NT2/D1 (cell line): ENCODE results near the gene DAPK3.

Source experiments
- DNase-seq: peaks from one replicate; pipeline ENCODE4 v3.0.0-alpha.2; 2011; ENCODE audit warnings: low read depth, low spot score
- H3K27me3 ChIP-seq: 2 replicates; pipeline ENCODE4 v1.6.0; 2011; ENCODE audit warnings: mild to moderate bottlenecking; ENCODE audit not compliant: insufficient read length, insufficient read depth
- H3K36me3 ChIP-seq: 2 replicates; pipeline ENCODE4 v1.6.1; 2011; ENCODE audit warnings: mild to moderate bottlenecking, low read length, mixed read lengths; ENCODE audit not compliant: insufficient read depth, insufficient read length
- H3K4me1 ChIP-seq: 2 replicates; pipeline ENCODE4 v1.5.1; 2011; ENCODE audit not compliant: insufficient read depth, insufficient read length
- H3K4me3 ChIP-seq: 2 replicates; pipeline ENCODE4 v1.5.1; 2011; ENCODE audit warnings: low read depth; ENCODE audit not compliant: insufficient read length
- H3K9ac ChIP-seq: 2 replicates; pipeline ENCODE4 v1.6.0; 2011; ENCODE audit warnings: low read depth; ENCODE audit not compliant: insufficient read length
- H3K9me3 ChIP-seq: 2 replicates; pipeline ENCODE4 v1.5.1; 2011; ENCODE audit warnings: mild to moderate bottlenecking, low read length; ENCODE audit not compliant: insufficient read depth
- SUZ12 ChIP-seq: IDR thresholded peaks from 2 replicates; pipeline ENCODE4 v1.6.1; 2011; ENCODE audit not compliant: insufficient read length, insufficient read depth; ENCODE audit errors: extremely low read depth
- YY1 ChIP-seq: IDR thresholded peaks from 2 replicates; pipeline ENCODE4 v1.6.1; 2011; ENCODE audit not compliant: insufficient read length, insufficient read depth
- ZNF274 ChIP-seq: IDR thresholded peaks from 2 replicates; pipeline ENCODE4 v1.6.1; 2011; ENCODE audit warnings: mild to moderate bottlenecking, low read depth, low read length

Gene DAPK3

GRCh38 chr19:3970808-3971598, at the start of gene DAPK3:
TSS of gene DAPK3 (minus strand) at chr19:3971099. CDS start at chr19:3969735, 1,364 bp downstream.
- Histone ChIP-seq H3K27me3 (no peaks in the 10 kb centered on the region), H3K9ac (peak within 1 kb of the TSS; percentile 94), H3K4me3 (peak within 1 kb of the TSS; percentile 91), H3K36me3 (peaks cover 43% of the 10 kb centered on the region), H3K4me1 (peaks cover 15% of the 10 kb centered on the region), H3K9me3 (no peaks in the 10 kb centered on the region)
- TF ChIP-seq ZNF274 (no peak), SUZ12 (no peak), YY1 (no peak)
- DNase-seq = peak; percentile 97

DNA sequence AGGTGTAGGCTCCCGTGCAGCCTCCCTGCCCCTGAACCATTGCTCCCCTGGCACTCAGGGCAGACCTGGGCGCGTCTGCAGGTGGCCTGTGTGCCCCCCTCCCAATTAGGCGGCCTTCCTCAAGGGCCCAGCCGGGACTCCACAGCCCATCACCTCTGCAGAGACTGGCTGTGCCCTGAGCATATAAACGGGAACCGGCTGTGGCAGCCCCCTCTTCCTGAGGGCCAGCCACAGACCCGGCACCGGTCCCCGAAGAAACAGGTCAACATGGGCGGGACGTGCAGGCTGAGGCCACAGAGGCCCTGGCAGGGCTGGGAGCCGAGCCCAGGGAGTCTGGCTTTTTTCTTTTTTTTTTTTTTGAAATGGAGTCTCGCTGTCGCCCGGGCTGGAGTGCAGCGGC, 48.7 kb upstream of the DAPK3 start:
- no peaks in the 10 kb centered on the region for H3K27me3 ChIP-seq
- peaks cover 83% of the 10 kb centered on the region for H3K36me3 ChIP-seq
- peaks cover 17% of the 10 kb centered on the region for H3K4me1 ChIP-seq
- no peaks in the 10 kb centered on the region for H3K9me3 ChIP-seq
- no peak for DNase-seq
- no peak for TF ChIP-seq ZNF274
- no peak for TF ChIP-seq SUZ12
- TF ChIP-seq YY1 = no peak
- no peak overlapping the region for H3K4me3 ChIP-seq
- peak overlapping the region; percentile 50 for H3K9ac ChIP-seq

DNA sequence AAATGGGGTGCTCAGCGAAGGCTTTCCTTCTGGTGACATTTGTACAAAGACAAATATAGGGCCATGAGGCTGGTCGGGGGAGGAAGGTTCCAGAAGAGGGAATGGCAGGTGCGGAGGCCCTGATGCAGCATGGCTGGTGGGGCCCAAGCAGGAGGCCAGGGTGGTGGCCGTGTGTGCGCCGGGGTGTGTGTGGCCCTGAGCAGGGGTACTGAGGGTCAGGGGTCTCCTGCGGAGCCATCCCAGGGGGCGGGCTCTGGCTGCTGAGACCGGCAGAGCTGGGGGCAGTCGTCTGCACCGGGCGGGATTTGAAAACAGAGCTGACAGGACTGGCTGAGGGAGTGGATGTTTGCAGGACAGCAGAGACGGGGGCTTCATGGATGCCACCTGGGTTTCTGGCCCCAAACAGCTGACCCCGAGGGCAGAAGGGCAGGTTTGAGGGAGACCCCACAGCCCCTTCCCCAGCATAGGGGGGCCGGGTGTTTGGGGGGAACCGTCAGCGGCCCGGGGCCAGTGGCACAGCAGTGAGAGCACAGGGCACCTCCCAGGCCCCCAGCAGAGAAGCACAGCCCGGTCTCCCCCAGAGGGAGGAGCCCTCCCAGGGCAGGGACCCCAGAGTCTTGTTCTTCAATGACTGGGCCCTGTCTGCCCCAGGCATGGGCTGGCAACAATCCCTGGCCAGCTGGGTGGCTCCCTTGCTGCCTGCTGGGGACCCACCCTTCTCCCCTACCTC, 48.0 kb upstream of the DAPK3 start:
- TF ChIP-seq YY1 = no peak
- TF ChIP-seq SUZ12 = no peak
- TF ChIP-seq ZNF274 = no peak
- DNase-seq = no peak
- Histone ChIP-seq H3K27me3 (no peaks in the 10 kb centered on the region), H3K9ac (peak overlapping the region; percentile 50), H3K4me1 (peaks cover 19% of the 10 kb centered on the region), H3K9me3 (no peaks in the 10 kb centered on the region), H3K4me3 (no peak overlapping the region), H3K36me3 (peaks cover 83% of the 10 kb centered on the region)

- TF ChIP-seq YY1 (no peak), SUZ12 (no peak), ZNF274 (no peak)
- Histone ChIP-seq H3K4me3 (no peak overlapping the region), H3K36me3 (peaks cover 83% of the 10 kb centered on the region), H3K9ac (peak overlapping the region; percentile 17), H3K4me1 (peaks cover 25% of the 10 kb centered on the region), H3K27me3 (no peaks in the 10 kb centered on the region), H3K9me3 (no peaks in the 10 kb centered on the region)
- no peak for DNase-seq
These were observed 47.3 kb upstream of the DAPK3 start for GRCh38 chr19:4018140-4018613.

DNA sequence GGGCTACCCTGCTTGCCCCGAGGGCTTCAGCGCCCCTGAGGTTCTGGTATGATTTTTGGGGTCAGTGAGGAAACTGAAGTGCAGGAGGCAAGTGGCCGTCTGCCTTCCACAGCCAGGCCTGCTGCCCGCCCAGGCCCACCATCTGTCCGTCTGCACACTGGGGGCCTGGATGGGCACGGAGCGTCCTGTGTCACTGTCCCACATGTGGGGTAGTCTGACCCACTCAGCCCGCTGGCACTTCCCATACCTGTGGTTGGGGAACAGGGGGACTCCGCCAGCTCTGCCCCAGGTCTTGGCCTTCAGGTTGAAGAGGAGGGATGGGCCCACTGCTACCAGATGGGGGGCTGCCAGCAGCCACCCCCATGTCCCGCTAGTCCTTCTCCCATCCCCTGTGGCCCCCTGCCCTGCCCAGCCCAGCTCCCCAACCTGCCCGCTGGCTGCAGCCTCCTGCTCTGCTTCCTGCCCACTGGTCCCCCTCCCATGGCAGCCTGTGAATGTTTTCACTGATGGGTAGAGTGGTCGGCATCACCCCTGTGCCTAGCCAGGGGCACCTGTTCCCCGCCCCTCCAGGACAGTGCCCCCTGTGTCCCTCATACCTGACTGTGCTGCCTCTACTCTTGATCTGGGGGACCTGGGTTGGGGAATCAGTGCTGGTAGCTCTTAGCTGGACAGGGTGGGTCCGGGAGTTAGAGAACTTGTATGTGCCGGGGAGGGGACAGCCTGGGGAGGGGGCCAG, 46.2 kb upstream of the DAPK3 start:
- H3K4me3 ChIP-seq = no peak overlapping the region
- H3K9me3 ChIP-seq = no peaks in the 10 kb centered on the region
- peaks cover 94% of the 10 kb centered on the region for H3K36me3 ChIP-seq
- no peak overlapping the region for H3K9ac ChIP-seq
- TF ChIP-seq SUZ12 (no peak), YY1 (no peak), ZNF274 (no peak)
- no peak for DNase-seq
- peaks cover 27% of the 10 kb centered on the region for H3K4me1 ChIP-seq
- no peaks in the 10 kb centered on the region for H3K27me3 ChIP-seq

DNA sequence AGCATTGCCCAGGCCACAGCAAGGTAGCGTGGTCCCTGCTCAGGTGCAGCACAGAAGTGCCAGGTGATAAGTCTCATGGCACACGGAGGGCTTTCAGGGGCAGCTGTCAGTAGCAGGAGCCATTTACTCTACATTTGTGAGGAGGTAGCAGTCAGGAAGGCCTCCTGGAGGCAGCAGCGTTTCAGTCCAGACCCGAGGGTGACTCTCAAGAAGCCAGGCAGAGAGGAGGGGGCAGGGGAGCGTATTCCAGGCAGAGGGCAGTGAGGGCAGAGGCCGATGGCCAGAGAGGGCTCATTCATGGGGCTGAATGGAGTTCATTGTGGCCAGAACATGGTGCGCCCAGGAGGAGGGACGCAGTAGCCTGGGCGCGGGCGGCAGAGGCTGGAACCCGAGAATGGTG, 45.6 kb upstream of the DAPK3 start:
- Histone ChIP-seq H3K27me3 (no peaks in the 10 kb centered on the region), H3K36me3 (peaks cover 91% of the 10 kb centered on the region), H3K4me1 (peaks cover 27% of the 10 kb centered on the region), H3K9me3 (no peaks in the 10 kb centered on the region), H3K9ac (no peak overlapping the region), H3K4me3 (no peak overlapping the region)
- DNase-seq = no peak
- TF ChIP-seq YY1 = no peak
- no peak for TF ChIP-seq SUZ12
- no peak for TF ChIP-seq ZNF274

- Histone ChIP-seq H3K27me3 (no peaks in the 10 kb centered on the region), H3K4me1 (peaks cover 33% of the 10 kb centered on the region), H3K9me3 (no peaks in the 10 kb centered on the region), H3K36me3 (peaks cover 90% of the 10 kb centered on the region), H3K4me3 (no peak overlapping the region), H3K9ac (peak overlapping the region; percentile 16)
- DNase-seq = no peak
- TF ChIP-seq YY1 = no peak
- no peak for TF ChIP-seq SUZ12
- TF ChIP-seq ZNF274 = no peak
These were observed 45.0 kb upstream of the DAPK3 start for GRCh38 chr19:4015705-4016402.
